A549 (cell line): ENCODE results near the gene SOX6. TPM values are rescaled to one million over a fixed set of nuclear protein-coding genes. Genes with fewer than 3 reads are reported as not detected.

ENCODE experiments used
- ATAC-seq, 2 experiments: fragments of 200-7000 bp in 1 of 2; fragments of >200 bp in 1 of 2; cut with Nextera tagmentation in 1 of 2; cut with Tn5 transposase in 1 of 2; 3 replicates each; pipeline versions ENCODE4 v1.8.0 to v1.9.1; 2018 to 2020; ENCODE audit warnings: mild to moderate bottlenecking in 1 of 2, moderate library complexity in 1 of 2
- CTCF ChIA-PET: fragments of 300-600 bp; sonication (Branson Sonifier 250); formaldehyde crosslinking; extraction: SDS; loops from one replicate; lab custom pipeline; 2021; ENCODE audit warnings: antibody characterized with exemption, inconsistent platforms; lab: Yijun Ruan, JAX
- POLR2A ChIA-PET: fragments of 350-600 bp; formaldehyde crosslinking; extraction: SDS; loops from one replicate; lab custom pipeline; 2021; ENCODE audit warnings: antibody characterized with exemption, inconsistent platforms; lab: Yijun Ruan, JAX
- DNase-seq, 2 experiments: peaks; one replicate each; pipeline versions ENCODE4 v3.0.0 to v3.0.0-alpha.2; 2011 to 2016; ENCODE audit warnings: low read depth in 1 of 2, low spot score in 1 of 2
- FAIRE-seq: peaks from 2 replicates; lab custom pipeline; 2011; peaks lifted over from hg19 to GRCh38; lab: Jason Lieb, UNC
- H3K27ac ChIP-seq, 2 experiments: fragments of >200 bp; sonication (Bioruptor Twin); formaldehyde crosslinking; 3 replicates each; pipeline ENCODE4 v1.5.1; 2016 to 2017
- H3K4me1 ChIP-seq: fragments of >200 bp; sonication (Bioruptor Twin); formaldehyde crosslinking; 3 replicates; pipeline ENCODE4 v1.6.1; 2016
- H3K4me2 ChIP-seq: fragments of >200 bp; sonication (Bioruptor Twin); formaldehyde crosslinking; 3 replicates; pipeline ENCODE4 v1.6.1; 2016
- H3K4me3 ChIP-seq: fragments of >200 bp; sonication (Bioruptor Twin); formaldehyde crosslinking; 3 replicates; pipeline ENCODE4 v1.5.1; 2016
- H3K9me3 ChIP-seq: fragments of >200 bp; sonication (Bioruptor Twin); formaldehyde crosslinking; 3 replicates; pipeline ENCODE4 v1.6.1; 2016
- BHLHE40 ChIP-seq: IDR thresholded peaks from 2 replicates; pipeline ENCODE4 v1.6.1; 2012; ENCODE audit warnings: low read depth, low read length, inconsistent platforms
- CBX8 ChIP-seq: fragments of 200-600 bp; sonication (generic); IDR thresholded peaks from 2 replicates; pipeline ENCODE4 v1.6.1; 2016
- CEBPB ChIP-seq, 2 experiments: fragments of >200 bp in 1 of 2; sonication (Bioruptor Twin) in 1 of 2; formaldehyde crosslinking in 1 of 2; IDR thresholded peaks; 2 replicates each; pipeline ENCODE4 v1.6.1; 2012 to 2016
- CHD2 ChIP-seq: fragments of 150-350 bp; IDR thresholded peaks from 2 replicates; pipeline ENCODE4 v1.6.1; 2014; ENCODE audit warnings: low read length; ENCODE audit not compliant: partially characterized antibody
- CHD4 ChIP-seq: fragments of 200-600 bp; sonication (generic); IDR thresholded peaks from 2 replicates; pipeline ENCODE4 v1.6.1; 2016; ENCODE audit warnings: antibody characterized with exemption, mild to moderate bottlenecking, borderline replicate concordance
- EP300 ChIP-seq, 2 experiments: fragments of >200 bp; sonication (Bioruptor Twin); formaldehyde crosslinking; IDR thresholded peaks; 2 replicates in 1 of 2; 3 replicates in 1 of 2; pipeline ENCODE4 v1.6.1; 2016 to 2017
- ESRRA ChIP-seq: fragments of 150-350 bp; IDR thresholded peaks from 2 replicates; pipeline ENCODE4 v1.6.1; 2014; ENCODE audit warnings: mild to moderate bottlenecking, low read length, borderline replicate concordance
- FOSB ChIP-seq: fragments of 250-450 bp; sonication (Bioruptor Pico); IDR thresholded peaks from 2 replicates; pipeline ENCODE4 v1.5.0; 2020; ENCODE audit warnings: mild to moderate bottlenecking, moderate library complexity
- FOXS1 ChIP-seq: fragments of 250-450 bp; sonication (Bioruptor Pico); IDR thresholded peaks from 2 replicates; pipeline ENCODE4 v1.5.0; 2020; ENCODE audit warnings: mild to moderate bottlenecking, moderate library complexity
- GATA3 ChIP-seq: IDR thresholded peaks from 2 replicates; pipeline ENCODE4 v1.6.1; 2012; ENCODE audit warnings: borderline replicate concordance
- HDAC2 ChIP-seq: fragments of 200-600 bp; sonication (generic); IDR thresholded peaks from 2 replicates; pipeline ENCODE4 v1.6.1; 2016
- HEYL ChIP-seq: fragments of 250-450 bp; sonication (Bioruptor Pico); IDR thresholded peaks from 2 replicates; pipeline ENCODE4 v1.8.0; 2021; ENCODE audit warnings: mild to moderate bottlenecking, moderate library complexity
- HOXB13 ChIP-seq: fragments of 250-450 bp; sonication (Bioruptor Pico); IDR thresholded peaks from 2 replicates; pipeline ENCODE4 v1.5.0; 2020; ENCODE audit warnings: low read depth, mild to moderate bottlenecking, moderate library complexity
- HOXB5 ChIP-seq: fragments of 250-450 bp; sonication (Bioruptor Pico); IDR thresholded peaks from 2 replicates; pipeline ENCODE4 v1.5.0; 2020; ENCODE audit warnings: mild to moderate bottlenecking, moderate library complexity
- KDM1A ChIP-seq: fragments of 200-600 bp; sonication (generic); IDR thresholded peaks from 2 replicates; pipeline ENCODE4 v1.6.1; 2016; ENCODE audit warnings: low read depth, mild to moderate bottlenecking
- KDM5A ChIP-seq: fragments of 200-600 bp; sonication (generic); IDR thresholded peaks from 2 replicates; pipeline ENCODE4 v1.6.1; 2016; ENCODE audit warnings: antibody characterized with exemption, mild to moderate bottlenecking
- MAFK ChIP-seq: fragments of 450-650 bp; IDR thresholded peaks from 2 replicates; pipeline ENCODE4 v1.6.1; 2014; ENCODE audit not compliant: partially characterized antibody
- MAZ ChIP-seq: fragments of 150-350 bp; IDR thresholded peaks from 2 replicates; pipeline ENCODE4 v1.6.1; 2014; ENCODE audit warnings: antibody characterized with exemption, low read depth, low read length, borderline replicate concordance
- MYC ChIP-seq: IDR thresholded peaks from 2 replicates; pipeline ENCODE4 v1.6.1; 2012; ENCODE audit warnings: mild to moderate bottlenecking, inconsistent platforms, low read length, improper control_type of control experiment, borderline replicate concordance
- NR3C1 ChIP-seq: fragments of >200 bp; sonication (Bioruptor Twin); formaldehyde crosslinking; IDR thresholded peaks from 3 replicates; pipeline ENCODE4 v1.6.1; 2017
- RARB ChIP-seq: fragments of 250-450 bp; sonication (Bioruptor Pico); IDR thresholded peaks from 2 replicates; pipeline ENCODE4 v1.8.0; 2021; ENCODE audit warnings: mild to moderate bottlenecking, moderate library complexity
- SMC3 ChIP-seq: fragments of >200 bp; sonication (Bioruptor Twin); formaldehyde crosslinking; IDR thresholded peaks from 3 replicates; pipeline ENCODE4 v1.6.1; 2018; ENCODE audit warnings: inconsistent platforms
- TFCP2L1 ChIP-seq: fragments of 250-450 bp; sonication (Bioruptor Pico); IDR thresholded peaks from 2 replicates; pipeline ENCODE4 v1.5.0; 2021; ENCODE audit warnings: mild to moderate bottlenecking
- ZC3H11A ChIP-seq: fragments of 450-650 bp; IDR thresholded peaks from 2 replicates; pipeline ENCODE4 v1.6.1; 2014; ENCODE audit warnings: antibody characterized with exemption, mild to moderate bottlenecking
- ZSCAN20 ChIP-seq: fragments of 250-450 bp; sonication (Bioruptor Pico); IDR thresholded peaks from 2 replicates; pipeline ENCODE4 v1.8.0; 2022; ENCODE audit warnings: mild to moderate bottlenecking, moderate library complexity
- WGBS: methylation state at CpG from one replicate; pipeline ENCODE4 v1.1.6; 2017; ENCODE audit errors: missing lambda C conversion rate; 5-methylcytosine and 5-hydroxymethylcytosine counted together
- polyA plus RNA-seq, 4 experiments: library from polyadenylated mRNA; depleted of rRNA in 3 of 4; stranded (reverse); fragments of >200 nt; fragmentation: RNase III in 1 of 4; extraction: RNeasy Plus Mini Kit Qiagen cat#74134 plus additional on column Dnase treatment in 1 of 4; gene quantifications; 2 replicates in 3 of 4; 3 replicates in 1 of 4; pipeline ENCODE4 v1.2.3, GENCODE V29; 2011 to 2017
- TF ChIP-seq, protein P1 (sequence below): fragments of >200 bp; sonication (Bioruptor Twin); formaldehyde crosslinking; IDR thresholded peaks from 2 replicates; pipeline ENCODE4 v1.6.1; 2016
- TF ChIP-seq, protein P2 (sequence below): fragments of 250-450 bp; sonication (Bioruptor Pico); IDR thresholded peaks from 2 replicates; pipeline ENCODE4 v1.5.0; 2021; ENCODE audit warnings: mild to moderate bottlenecking, moderate library complexity, borderline replicate concordance
- TF ChIP-seq, protein P3 (sequence below): IDR thresholded peaks from 2 replicates; pipeline ENCODE4 v1.6.1; 2012
- TF ChIP-seq, protein P4 (sequence below): fragments of 450-650 bp; IDR thresholded peaks from 2 replicates; pipeline ENCODE4 v1.6.1; 2014; ENCODE audit warnings: antibody characterized with exemption

Gene SOX6
- polyA plus RNA-seq, 2 of the 4 experiments (the other 2 are of a cell fraction) = 0.18 TPM; not detected in 1

DNA sequence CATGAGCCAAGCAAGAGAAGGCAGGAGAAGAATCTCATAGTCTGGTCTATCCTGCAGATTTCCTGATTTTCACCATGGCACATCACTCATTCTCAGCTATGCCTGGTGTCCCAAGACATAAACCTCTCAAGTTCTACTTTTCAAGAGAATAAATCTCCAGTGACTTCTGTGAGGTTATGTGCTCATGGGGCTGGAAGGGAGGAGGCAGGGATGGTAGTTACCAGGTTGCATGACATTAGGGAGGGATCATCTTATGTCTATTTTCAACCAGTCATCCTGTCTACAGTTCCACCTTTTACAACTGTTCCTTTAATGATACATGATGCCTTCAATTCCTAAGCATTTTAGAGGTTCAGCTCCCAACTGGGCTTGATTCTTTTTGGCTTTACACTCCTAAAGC lies 297.7 kb downstream of the SOX6 start:
- TF ChIP-seq SMC3 = no peak
- TF ChIP-seq KDM1A = no peak
- TF ChIP-seq HOXB13 (CRISPR knock-in tag) = no peak
- no peak for TF ChIP-seq CHD4
- no peak for TF ChIP-seq HEYL (CRISPR knock-in tag)
- Histone ChIP-seq H3K4me1 (no peaks in the 10 kb centered on the region), H3K9me3 (peaks cover 9% of the 10 kb centered on the region; the same call in 2 of the 3 replicates), H3K4me3 (no peak overlapping the region), H3K4me2 (no peak overlapping the region), H3K27ac (no peak overlapping the region)
- POLR2A ChIA-PET = no interaction called here
- ATAC-seq = no peak
- CTCF ChIA-PET = no interaction called here
- DNase-seq = no peak
- no peak for FAIRE-seq

DNA sequence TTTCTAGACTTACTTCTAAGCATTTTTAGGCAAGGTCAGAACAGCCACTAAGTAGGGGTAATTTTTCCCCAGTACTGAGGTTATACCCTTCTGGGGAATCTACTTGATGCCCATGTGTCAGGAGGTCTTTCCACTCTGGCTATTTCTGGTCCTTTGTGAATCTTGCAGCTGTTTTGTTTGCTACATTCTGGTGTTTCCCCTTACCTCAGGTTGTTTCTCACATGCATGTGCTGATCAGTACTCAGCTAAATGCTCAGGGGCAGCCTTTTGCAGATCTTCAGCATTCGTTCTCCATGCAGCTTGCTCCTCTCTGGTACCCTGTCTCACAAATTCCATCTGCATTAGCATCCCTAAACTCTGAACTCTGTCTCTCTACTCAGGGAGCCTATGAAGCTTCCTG lies 303.6 kb downstream of the SOX6 start:
- TF ChIP-seq ZSCAN20 (CRISPR knock-in tag) (no peak), HEYL (CRISPR knock-in tag) (no peak), CBX8 (no peak), CEBPB (IDR thresholded peaks at IDR 0.05) (no peak), TFCP2L1 (CRISPR knock-in tag) (no peak), NR3C1 (no peak), HOXB5 (CRISPR knock-in tag) (no peak), HOXB13 (CRISPR knock-in tag) (no peak), ZC3H11A (no peak), CHD4 (no peak), CHD2 (no peak), GATA3 (no peak), RARB (CRISPR knock-in tag) (no peak), MYC (no peak), SMC3 (no peak), HDAC2 (no peak), MAFK (no peak), ESRRA (no peak)
- TF ChIP-seq, protein P1, sequence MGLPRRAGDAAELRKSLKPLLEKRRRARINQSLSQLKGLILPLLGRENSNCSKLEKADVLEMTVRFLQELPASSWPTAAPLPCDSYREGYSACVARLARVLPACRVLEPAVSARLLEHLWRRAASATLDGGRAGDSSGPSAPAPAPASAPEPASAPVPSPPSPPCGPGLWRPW = no peak
- H3K27ac ChIP-seq = no peak overlapping the region
- H3K4me2 ChIP-seq = no peak overlapping the region
- CTCF ChIA-PET = no interaction called here
- FAIRE-seq = no peak
- DNase-seq = no peak
- no peak for ATAC-seq
- POLR2A ChIA-PET = no interaction called here
- no peak overlapping the region for H3K4me3 ChIP-seq
- no peaks in the 10 kb centered on the region for H3K4me1 ChIP-seq
- WGBS = 10% methylated on average over 1 of the region's 1 CpG
- H3K9me3 ChIP-seq = no peaks in the 10 kb centered on the region

DNA sequence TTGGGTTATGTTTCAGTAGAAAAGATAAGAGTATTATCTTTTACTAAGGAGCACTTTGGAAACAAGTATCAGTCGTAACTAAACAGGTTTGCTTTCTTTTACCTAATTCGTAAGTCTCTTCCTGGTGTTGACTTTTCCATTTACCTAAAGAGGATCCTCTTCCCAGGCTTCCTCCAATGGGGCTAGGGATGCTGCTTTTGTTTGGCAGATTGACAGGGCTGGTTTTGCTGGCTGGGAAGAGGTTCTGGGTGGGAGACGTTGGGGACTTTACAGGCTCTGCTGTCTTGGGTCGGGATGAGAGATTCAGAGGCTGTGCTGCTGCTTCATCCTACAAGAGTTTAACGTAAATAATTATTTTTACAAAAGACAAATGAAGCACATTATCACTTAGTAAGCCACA lies 306.7 kb downstream of the SOX6 start:
- CTCF ChIA-PET = no interaction called here

DNA sequence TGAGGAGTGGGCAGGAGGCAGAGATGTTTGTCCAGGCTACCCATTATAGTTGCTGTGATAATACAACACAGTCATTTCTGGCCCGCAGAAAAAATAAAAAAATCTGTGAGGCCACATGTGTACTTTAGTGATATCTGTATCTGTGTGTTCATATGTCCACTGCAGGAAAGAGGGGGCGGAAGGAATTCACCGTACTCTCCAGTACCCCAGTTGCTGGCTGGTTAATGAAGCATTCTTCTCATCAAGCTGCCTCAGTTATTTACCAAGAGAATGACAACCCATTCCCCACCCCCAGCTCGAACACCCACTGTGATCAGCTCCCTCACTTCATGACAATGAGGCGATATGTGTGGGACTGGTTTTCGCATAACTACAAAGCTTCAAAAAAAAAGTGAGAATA lies 309.3 kb downstream of the SOX6 start:
- DNase-seq (no peak), ATAC-seq (no peak), FAIRE-seq (no peak)
- TF ChIP-seq KDM5A (no peak), NR3C1 (no peak), ZSCAN20 (CRISPR knock-in tag) (no peak), MAZ (no peak), CEBPB (IDR thresholded peaks at IDR 0.05) (no peak), ESRRA (no peak), BHLHE40 (no peak), FOSB (no peak), TFCP2L1 (CRISPR knock-in tag) (no peak)
- TF ChIP-seq, protein P2, sequence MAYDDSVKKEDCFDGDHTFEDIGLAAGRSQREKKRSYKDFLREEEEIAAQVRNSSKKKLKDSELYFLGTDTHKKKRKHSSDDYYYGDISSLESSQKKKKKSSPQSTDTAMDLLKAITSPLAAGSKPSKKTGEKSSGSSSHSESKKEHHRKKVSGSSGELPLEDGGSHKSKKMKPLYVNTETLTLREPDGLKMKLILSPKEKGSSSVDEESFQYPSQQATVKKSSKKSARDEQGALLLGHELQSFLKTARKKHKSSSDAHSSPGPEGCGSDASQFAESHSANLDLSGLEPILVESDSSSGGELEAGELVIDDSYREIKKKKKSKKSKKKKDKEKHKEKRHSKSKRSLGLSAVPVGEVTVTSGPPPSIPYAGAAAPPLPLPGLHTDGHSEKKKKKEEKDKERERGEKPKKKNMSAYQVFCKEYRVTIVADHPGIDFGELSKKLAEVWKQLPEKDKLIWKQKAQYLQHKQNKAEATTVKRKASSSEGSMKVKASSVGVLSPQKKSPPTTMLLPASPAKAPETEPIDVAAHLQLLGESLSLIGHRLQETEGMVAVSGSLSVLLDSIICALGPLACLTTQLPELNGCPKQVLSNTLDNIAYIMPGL (CRISPR knock-in tag) = no peak
- TF ChIP-seq, protein P3, sequence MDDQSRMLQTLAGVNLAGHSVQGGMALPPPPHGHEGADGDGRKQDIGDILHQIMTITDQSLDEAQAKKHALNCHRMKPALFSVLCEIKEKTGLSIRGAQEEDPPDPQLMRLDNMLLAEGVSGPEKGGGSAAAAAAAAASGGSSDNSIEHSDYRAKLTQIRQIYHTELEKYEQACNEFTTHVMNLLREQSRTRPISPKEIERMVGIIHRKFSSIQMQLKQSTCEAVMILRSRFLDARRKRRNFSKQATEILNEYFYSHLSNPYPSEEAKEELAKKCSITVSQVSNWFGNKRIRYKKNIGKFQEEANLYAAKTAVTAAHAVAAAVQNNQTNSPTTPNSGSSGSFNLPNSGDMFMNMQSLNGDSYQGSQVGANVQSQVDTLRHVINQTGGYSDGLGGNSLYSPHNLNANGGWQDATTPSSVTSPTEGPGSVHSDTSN = no peak
- Histone ChIP-seq H3K9me3 (no peaks in the 10 kb centered on the region), H3K4me1 (no peaks in the 10 kb centered on the region), H3K4me2 (no peak overlapping the region), H3K27ac (no peak overlapping the region), H3K4me3 (no peak overlapping the region)
- 75% methylated on average over 6 of the region's 6 CpGs for WGBS
- CTCF ChIA-PET = interaction anchor here (1.1 kb wide), 1 partner anchor 13 kb away, joined by 3 read pairs; no protein-coding TSS in a partner anchor
- POLR2A ChIA-PET = no interaction called here

More for the DNA sequence above, 306.7 kb downstream of the SOX6 start:
- ATAC-seq (no peak), FAIRE-seq (no peak), DNase-seq (no peak)
- 55% methylated on average over 5 of the region's 5 CpGs for WGBS
- TF ChIP-seq KDM5A (no peak), FOXS1 (no peak), EP300 (IDR thresholded peaks at IDR 0.05) (no peak)
- TF ChIP-seq, protein P4, sequence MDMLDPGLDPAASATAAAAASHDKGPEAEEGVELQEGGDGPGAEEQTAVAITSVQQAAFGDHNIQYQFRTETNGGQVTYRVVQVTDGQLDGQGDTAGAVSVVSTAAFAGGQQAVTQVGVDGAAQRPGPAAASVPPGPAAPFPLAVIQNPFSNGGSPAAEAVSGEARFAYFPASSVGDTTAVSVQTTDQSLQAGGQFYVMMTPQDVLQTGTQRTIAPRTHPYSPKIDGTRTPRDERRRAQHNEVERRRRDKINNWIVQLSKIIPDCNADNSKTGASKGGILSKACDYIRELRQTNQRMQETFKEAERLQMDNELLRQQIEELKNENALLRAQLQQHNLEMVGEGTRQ = no peak
- no peak overlapping the region for H3K4me2 ChIP-seq
- POLR2A ChIA-PET = no interaction called here
- H3K9me3 ChIP-seq = no peaks in the 10 kb centered on the region
- H3K27ac ChIP-seq = no peak overlapping the region
- H3K4me3 ChIP-seq = no peak overlapping the region
- no peaks in the 10 kb centered on the region for H3K4me1 ChIP-seq
